GF-D8 (cell line): ENCODE data around the gene SRPK1.
"Not testable (repeated sequence)": the region's sequence is repeated elsewhere in the genome, so short reads cannot be mapped to it uniquely, and the experiment has no call there.

Experiments used
- DNase-seq: peaks from one replicate; lab custom pipeline; 2025; lab: John Stamatoyannopoulos, UW

SRPK1 gene

GRCh38 chr6:35920793-35921732 is at the start of gene SRPK1:
SRPK1 (minus strand) TSS chr6:35921098; CDS start chr6:35921056, 42 bp downstream.
- peak; percentile 40 for DNase-seq

GRCh38 chr6:35970181-35970580 is 49.3 kb upstream of the SRPK1 start:
- no peak for DNase-seq

GRCh38 chr6:35969646-35970045 is 48.7 kb upstream of the SRPK1 start:
- DNase-seq: no peak

- no peak for DNase-seq
Observed at GRCh38 chr6:35968821-35969220, 47.9 kb upstream of the SRPK1 start.

GRCh38 chr6:35967076-35967774 is 46.3 kb upstream of the SRPK1 start:
- no peak for DNase-seq

GRCh38 chr6:35962779-35963560 is 42.1 kb upstream of the SRPK1 start:
- no peak for DNase-seq

- DNase-seq: no peak
Observed at GRCh38 chr6:35960187-35960586, 39.3 kb upstream of the SRPK1 start.

GRCh38 chr6:35955970-35956369 is 35.1 kb upstream of the SRPK1 start:
- no peak for DNase-seq

- DNase-seq: no peak
Observed at GRCh38 chr6:35955521-35955920, 34.6 kb upstream of the SRPK1 start.

- DNase-seq: no peak
Observed at GRCh38 chr6:35955071-35955470, 34.2 kb upstream of the SRPK1 start.

- DNase-seq: no peak
Observed at GRCh38 chr6:35954333-35954732, 33.4 kb upstream of the SRPK1 start.

GRCh38 chr6:35948725-35949124 is 27.8 kb upstream of the SRPK1 start:
- no peak for DNase-seq

GRCh38 chr6:35945650-35946025 is 24.7 kb upstream of the SRPK1 start:
- DNase-seq: no peak

GRCh38 chr6:35943390-35943789 is 22.5 kb upstream of the SRPK1 start:
- DNase-seq: no peak

- DNase-seq: no peak
Observed at GRCh38 chr6:35942355-35942754, 21.5 kb upstream of the SRPK1 start.

- not testable (repeated sequence) for DNase-seq
Observed at GRCh38 chr6:35941170-35941569, 20.3 kb upstream of the SRPK1 start.

- DNase-seq: not testable (repeated sequence)
Observed at GRCh38 chr6:35940014-35940413, 19.1 kb upstream of the SRPK1 start.

GRCh38 chr6:35939259-35939658 is 18.4 kb upstream of the SRPK1 start:
- DNase-seq: not testable (repeated sequence)

GRCh38 chr6:35936681-35937359 is 15.9 kb upstream of the SRPK1 start:
- no peak for DNase-seq

- no peak for DNase-seq
Observed at GRCh38 chr6:35935469-35935868, 14.6 kb upstream of the SRPK1 start.

- DNase-seq: no peak
Observed at GRCh38 chr6:35933844-35934243, 12.9 kb upstream of the SRPK1 start.

- DNase-seq: not testable (repeated sequence)
Observed at GRCh38 chr6:35931873-35932272, 11.0 kb upstream of the SRPK1 start.
